K562 (cell line): ENCODE results near the gene SMG9. TPM values are rescaled to one million over a fixed set of nuclear protein-coding genes. Genes with fewer than 3 reads are reported as not detected.
A peak's percentile ranks its signal among the peaks of the same experiment; 100 is the strongest.

Experiments used
- BCL6 ChIP-seq: fragments of 250-450 bp; sonication (Bioruptor Pico); IDR thresholded peaks from 2 replicates; pipeline ENCODE4 v1.4.0; 2020
- EGR1 ChIP-seq: fragments of 450-650 bp; conservative IDR thresholded peaks from 2 replicates; pipeline ENCODE4 v1.6.1; 2017; ENCODE audit warnings: mild to moderate bottlenecking
- FOXA3 ChIP-seq, 2 experiments: fragments of 450-650 bp in 1 of 2; sonication (generic) in 1 of 2; formaldehyde crosslinking; IDR thresholded peaks in 1 of 2; conservative IDR thresholded peaks in 1 of 2; 2 replicates each; pipeline versions ENCODE4 v1.4.0 to v1.8.0; 2020 to 2022; ENCODE audit warnings: mild to moderate bottlenecking in 2 of 2, missing genetic modification reagents in 1 of 2
- GATA2 ChIP-seq: sonication (generic); formaldehyde crosslinking; IDR thresholded peaks from 2 replicates; pipeline ENCODE4 v1.4.0; 2020; ENCODE audit warnings: mild to moderate bottlenecking, missing genetic modification reagents
- HDAC8 ChIP-seq: fragments of 450-650 bp; IDR thresholded peaks from 2 replicates; pipeline ENCODE4 v1.6.1; 2016; ENCODE audit warnings: mild to moderate bottlenecking, missing genetic modification characterization, moderate library complexity, missing compliant biosample characterization
- POLR2B ChIP-seq: fragments of 450-650 bp; IDR thresholded peaks from 2 replicates; pipeline ENCODE4 v1.6.1; 2018; ENCODE audit warnings: low read depth; ENCODE audit not compliant: partially characterized antibody
- SMAD1 ChIP-seq: fragments of 150-350 bp; IDR thresholded peaks from 2 replicates; pipeline ENCODE4 v1.6.1; 2014; ENCODE audit warnings: low read length, low read depth; ENCODE audit not compliant: partially characterized antibody
- TEAD2 ChIP-seq: fragments of 450-650 bp; IDR thresholded peaks from 2 replicates; pipeline ENCODE4 v1.6.1; 2016; ENCODE audit warnings: missing genetic modification characterization, control low read depth, missing compliant biosample characterization
- ZEB2 ChIP-seq: fragments of 450-650 bp; IDR thresholded peaks from 2 replicates; pipeline ENCODE4 v1.6.1; 2016
- ZNF165 ChIP-seq: fragments of 250-450 bp; sonication (Bioruptor Pico); IDR thresholded peaks from 2 replicates; pipeline ENCODE4 v1.4.0; 2020; ENCODE audit warnings: borderline replicate concordance
- ZNF175 ChIP-seq: fragments of 200-800 bp; sonication (Bioruptor generic); IDR thresholded peaks from 2 replicates; pipeline ENCODE4 v1.6.1; 2016; ENCODE audit warnings: low read depth, mild to moderate bottlenecking, missing genetic modification characterization, missing compliant biosample characterization
- ZNF561 ChIP-seq: fragments of 450-650 bp; formaldehyde crosslinking; conservative IDR thresholded peaks from 2 replicates; pipeline ENCODE4 v1.4.0; 2020; ENCODE audit warnings: mild to moderate bottlenecking, moderate library complexity
- polyA plus RNA-seq, 8 experiments: library from polyadenylated mRNA; depleted of rRNA in 4 of 8; stranded (reverse) in 5 of 8; unstranded in 3 of 8; fragments of >200 nt; fragmentation: Nextera tagmentation in 2 of 8; fragmentation: Illumina TruSeq in 1 of 8; extraction: Ambion mirVana in 2 of 8; extraction: Trizol in 1 of 8; gene quantifications; 2 replicates each; pipeline versions ENCODE4 v1.2.1 to v1.2.3, GENCODE V29; 2011 to 2014; ENCODE audit warnings: inconsistent platforms in 1 of 8, missing spikeins in 1 of 8
- total RNA-seq, 7 experiments: library from RNA; depleted of rRNA in 6 of 7; stranded (reverse); fragments of >200 nt in 6 of 7; fragmentation: Illumina TruSeq in 2 of 7; extraction: Trizol in 2 of 7; gene quantifications; 2 replicates each; pipeline versions ENCODE4 v1.2.1 to v1.2.3, GENCODE V29; 2011 to 2021; ENCODE audit warnings: low replicate concordance in 1 of 7
- TF ChIP-seq, protein P1 (sequence below), 2 experiments: fragments of 450-650 bp; IDR thresholded peaks; 2 replicates each; pipeline ENCODE4 v1.6.1; 2016; ENCODE audit warnings: mild to moderate bottlenecking in 2 of 2, borderline replicate concordance in 1 of 2, low read depth in 1 of 2, moderate library complexity in 1 of 2
- TF ChIP-seq, protein P2 (sequence below): fragments of 250-450 bp; sonication (Bioruptor Pico); IDR thresholded peaks from 2 replicates; pipeline ENCODE4 v1.6.1; 2021; ENCODE audit warnings: mild to moderate bottlenecking
- TF ChIP-seq, protein P3 (sequence below): sonication (generic); formaldehyde crosslinking; IDR thresholded peaks from 2 replicates; pipeline ENCODE4 v1.8.0; 2022; ENCODE audit warnings: missing genetic modification reagents, mild to moderate bottlenecking, borderline replicate concordance
- TF ChIP-seq, protein P4 (sequence below): fragments of 250-450 bp; sonication (Bioruptor Pico); IDR thresholded peaks from 2 replicates; pipeline ENCODE4 v1.4.0; 2020; ENCODE audit warnings: mild to moderate bottlenecking, moderate library complexity

Gene SMG9
- total and polyA plus RNA-seq, 9 of the 15 experiments (the other 6 are each of a cell fraction or from before 2014, with no cell fraction given), result 1.7 to 79.7 (median 40.2) TPM

DNA sequence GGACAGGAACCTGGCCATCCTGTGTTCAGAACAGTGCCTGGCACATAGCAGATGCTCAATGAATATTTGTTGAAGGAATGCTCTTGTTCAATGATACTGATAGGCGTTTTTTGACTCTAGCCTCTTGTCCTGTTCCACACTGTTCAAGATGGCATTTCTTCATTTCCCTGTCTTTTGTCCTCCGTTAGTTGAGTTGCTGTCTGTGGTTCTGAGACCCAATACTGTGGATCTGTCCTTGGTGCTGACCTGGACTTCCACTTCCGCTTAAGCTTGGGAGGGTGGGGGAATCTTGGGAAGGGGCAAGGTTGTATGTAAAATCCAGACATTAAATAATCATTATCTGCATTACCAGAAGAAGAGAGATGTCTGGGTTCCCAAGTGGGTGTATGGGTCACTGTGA, 34.3 kb upstream of the SMG9 start (continued):
- TF ChIP-seq, protein P1, sequence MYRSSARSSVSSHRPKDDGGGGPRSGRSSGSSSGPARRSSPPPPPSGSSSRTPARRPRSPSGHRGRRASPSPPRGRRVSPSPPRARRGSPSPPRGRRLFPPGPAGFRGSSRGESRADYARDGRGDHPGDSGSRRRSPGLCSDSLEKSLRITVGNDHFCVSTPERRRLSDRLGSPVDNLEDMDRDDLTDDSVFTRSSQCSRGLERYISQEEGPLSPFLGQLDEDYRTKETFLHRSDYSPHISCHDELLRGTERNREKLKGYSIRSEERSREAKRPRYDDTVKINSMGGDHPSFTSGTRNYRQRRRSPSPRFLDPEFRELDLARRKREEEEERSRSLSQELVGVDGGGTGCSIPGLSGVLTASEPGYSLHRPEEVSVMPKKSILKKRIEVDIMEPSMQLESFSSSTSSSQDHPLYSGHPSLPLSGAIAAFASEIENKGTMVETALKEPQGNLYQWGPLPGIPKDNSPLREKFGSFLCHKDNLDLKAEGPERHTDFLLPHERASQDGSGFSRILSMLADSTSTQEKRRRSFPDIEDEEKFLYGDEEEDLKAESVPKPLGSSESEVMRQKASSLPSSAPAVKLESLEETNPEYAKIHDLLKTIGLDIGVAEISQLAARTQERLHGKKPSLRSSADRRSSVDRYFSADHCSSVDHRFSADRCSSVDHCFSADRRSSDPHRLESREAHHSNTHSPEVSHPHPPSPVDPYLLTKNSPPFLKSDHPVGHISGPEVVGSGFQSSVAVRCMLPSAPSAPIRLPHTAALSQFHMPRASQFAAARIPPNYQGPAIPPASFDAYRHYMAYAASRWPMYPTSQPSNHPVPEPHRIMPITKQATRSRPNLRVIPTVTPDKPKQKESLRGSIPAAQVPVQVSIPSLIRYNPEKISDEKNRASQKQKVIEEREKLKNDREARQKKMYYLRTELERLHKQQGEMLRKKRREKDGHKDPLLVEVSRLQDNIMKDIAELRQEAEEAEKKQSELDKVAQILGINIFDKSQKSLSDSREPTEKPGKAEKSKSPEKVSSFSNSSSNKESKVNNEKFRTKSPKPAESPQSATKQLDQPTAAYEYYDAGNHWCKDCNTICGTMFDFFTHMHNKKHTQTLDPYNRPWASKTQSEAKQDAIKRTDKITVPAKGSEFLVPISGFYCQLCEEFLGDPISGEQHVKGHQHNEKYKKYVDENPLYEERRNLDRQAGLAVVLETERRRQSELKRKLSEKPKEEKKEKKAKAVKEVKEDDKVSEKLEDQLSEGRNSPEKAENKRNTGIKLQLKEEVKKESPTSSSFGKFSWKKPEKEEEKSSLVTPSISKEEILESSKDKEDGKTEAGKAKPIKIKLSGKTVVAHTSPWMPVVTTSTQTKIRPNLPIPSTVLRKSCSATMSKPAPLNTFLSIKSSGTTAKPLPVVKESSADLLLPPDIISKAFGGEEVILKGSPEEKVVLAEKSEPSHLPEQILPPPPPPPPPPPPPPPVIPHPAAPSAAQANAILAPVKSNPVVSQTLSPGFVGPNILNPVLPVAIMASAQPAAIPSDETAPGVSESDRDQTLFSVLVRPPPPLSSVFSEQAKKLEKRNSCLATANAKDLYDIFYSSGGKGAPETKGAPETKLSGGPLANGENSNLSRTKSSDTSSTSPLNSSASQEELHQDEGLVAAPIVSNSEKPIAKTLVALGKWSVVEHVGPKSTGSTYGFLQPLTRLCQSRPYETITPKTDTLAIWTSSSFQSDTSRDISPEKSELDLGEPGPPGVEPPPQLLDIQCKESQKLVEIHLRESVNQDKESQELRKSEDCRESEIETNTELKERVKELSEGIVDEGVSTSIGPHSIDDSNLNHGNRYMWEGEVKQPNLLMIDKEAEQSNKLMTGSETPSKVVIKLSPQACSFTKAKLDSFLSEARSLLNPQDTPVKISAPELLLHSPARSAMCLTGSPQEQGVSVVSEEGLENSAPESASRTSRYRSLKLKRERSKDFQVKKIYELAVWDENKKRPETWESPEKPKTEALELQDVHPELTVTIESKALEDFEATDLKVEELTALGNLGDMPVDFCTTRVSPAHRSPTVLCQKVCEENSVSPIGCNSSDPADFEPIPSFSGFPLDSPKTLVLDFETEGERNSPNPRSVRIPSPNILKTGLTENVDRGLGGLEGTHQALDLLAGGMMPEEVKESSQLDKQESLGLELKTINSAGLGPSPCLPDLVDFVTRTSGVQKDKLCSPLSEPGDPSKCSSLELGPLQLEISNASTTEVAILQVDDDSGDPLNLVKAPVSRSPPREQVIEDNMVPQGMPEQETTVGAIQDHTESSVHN (IDR thresholded peaks at IDR 0.05; ENCODE audit: borderline replicate concordance in 1 of 2, low read depth in 1 of 2), result no peak
- no peak for TF ChIP-seq SMAD1
- TF ChIP-seq EGR1, result no peak
- TF ChIP-seq HDAC8 (tag), result no peak
- TF ChIP-seq POLR2B, result no peak
- no peak for TF ChIP-seq ZNF165 (CRISPR knock-in tag)
- no peak for TF ChIP-seq ZNF561 (CRISPR knock-in tag)
- no peak for TF ChIP-seq ZEB2
- no peak for TF ChIP-seq FOXA3 (CRISPR knock-in tag; conservative IDR thresholded peaks at IDR 0.05 in 1 of 2, IDR thresholded peaks at IDR 0.05 in 1 of 2)
- peak; percentile 80; the same call in 1 of the 2 replicates for TF ChIP-seq ZNF175 (CRISPR knock-in tag)
- no peak for TF ChIP-seq GATA2
- TF ChIP-seq, protein P2, sequence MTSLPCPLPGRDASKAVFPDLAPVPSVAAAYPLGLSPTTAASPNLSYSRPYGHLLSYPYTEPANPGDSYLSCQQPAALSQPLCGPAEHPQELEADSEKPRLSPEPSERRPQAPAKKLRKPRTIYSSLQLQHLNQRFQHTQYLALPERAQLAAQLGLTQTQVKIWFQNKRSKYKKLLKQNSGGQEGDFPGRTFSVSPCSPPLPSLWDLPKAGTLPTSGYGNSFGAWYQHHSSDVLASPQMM (CRISPR knock-in tag), result no peak
- 0 out of 2 replicates have a peak, but pooled peaks have one; percentile 49 for TF ChIP-seq BCL6 (CRISPR knock-in tag)
- TF ChIP-seq TEAD2, result peak; percentile 59; the same call in 1 of the 2 replicates
- TF ChIP-seq, protein P3, sequence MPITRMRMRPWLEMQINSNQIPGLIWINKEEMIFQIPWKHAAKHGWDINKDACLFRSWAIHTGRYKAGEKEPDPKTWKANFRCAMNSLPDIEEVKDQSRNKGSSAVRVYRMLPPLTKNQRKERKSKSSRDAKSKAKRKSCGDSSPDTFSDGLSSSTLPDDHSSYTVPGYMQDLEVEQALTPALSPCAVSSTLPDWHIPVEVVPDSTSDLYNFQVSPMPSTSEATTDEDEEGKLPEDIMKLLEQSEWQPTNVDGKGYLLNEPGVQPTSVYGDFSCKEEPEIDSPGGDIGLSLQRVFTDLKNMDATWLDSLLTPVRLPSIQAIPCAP (CRISPR knock-in tag), result no peak
- TF ChIP-seq, protein P4, sequence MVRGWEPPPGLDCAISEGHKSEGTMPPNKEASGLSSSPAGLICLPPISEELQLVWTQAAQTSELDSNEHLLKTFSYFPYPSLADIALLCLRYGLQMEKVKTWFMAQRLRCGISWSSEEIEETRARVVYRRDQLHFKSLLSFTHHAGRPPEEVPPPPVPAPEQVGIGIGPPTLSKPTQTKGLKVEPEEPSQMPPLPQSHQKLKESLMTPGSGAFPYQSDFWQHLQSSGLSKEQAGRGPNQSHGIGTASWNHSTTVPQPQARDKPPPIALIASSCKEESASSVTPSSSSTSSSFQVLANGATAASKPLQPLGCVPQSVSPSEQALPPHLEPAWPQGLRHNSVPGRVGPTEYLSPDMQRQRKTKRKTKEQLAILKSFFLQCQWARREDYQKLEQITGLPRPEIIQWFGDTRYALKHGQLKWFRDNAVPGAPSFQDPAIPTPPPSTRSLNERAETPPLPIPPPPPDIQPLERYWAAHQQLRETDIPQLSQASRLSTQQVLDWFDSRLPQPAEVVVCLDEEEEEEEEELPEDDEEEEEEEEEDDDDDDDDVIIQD (CRISPR knock-in tag), result no peak
